Endothelial cell of umbilical vein (primary cell): ENCODE measurements around the gene ZW10. TPM values are rescaled to one million over a fixed set of nuclear protein-coding genes. Genes with fewer than 3 reads are reported as not detected.

Source experiments
- BruUV-seq: library from RNA; stranded (reverse); fragments of 400-500 nt; replicated peaks from 2 replicates; lab custom pipeline; 2021; lab: Mats Ljungman, UMichigan
- CTCF ChIA-PET: fragments of 300-600, 350-600 bp; sonication (Branson Sonifier 250); formaldehyde crosslinking; loops from one replicate; lab custom pipeline; 2021; ENCODE audit warnings: antibody characterized with exemption, inconsistent platforms; lab: Charles Lee
- POLR2A ChIA-PET: fragments of 300-600, 350-600 bp; sonication (Branson Sonifier 250); formaldehyde crosslinking; loops from one replicate; lab custom pipeline; 2021; ENCODE audit warnings: antibody characterized with exemption, inconsistent platforms; lab: Charles Lee
- DNase-seq: peaks from one replicate; pipeline ENCODE4 v3.0.0-alpha.2; 2011; ENCODE audit warnings: low read depth, low spot score
- FAIRE-seq: peaks from 2 replicates; lab custom pipeline; 2011; peaks lifted over from hg19 to GRCh38; lab: Jason Lieb, UNC
- H2AFZ ChIP-seq: 2 replicates; pipeline ENCODE4 v1.6.0; 2012; ENCODE audit warnings: low read depth, low read length, control low read depth, inconsistent platforms
- H3K27ac ChIP-seq: 2 replicates; pipeline ENCODE4 v1.5.1; 2011; ENCODE audit warnings: low read depth, mild to moderate bottlenecking, control low read depth, low read length, moderate library complexity; ENCODE audit not compliant: insufficient read depth
- H3K27me3 ChIP-seq, 2 experiments: 2 replicates each; pipeline versions ENCODE4 v1.6.0 to v1.6.1; 2011; ENCODE audit warnings: low read length in 2 of 2, mixed read lengths in 1 of 2; ENCODE audit not compliant: control insufficient read depth in 2 of 2, insufficient read depth in 2 of 2
- H3K36me3 ChIP-seq, 2 experiments: 2 replicates in 1 of 2; 3 replicates in 1 of 2; pipeline ENCODE4 v1.5.1; 2011; ENCODE audit warnings: low read length in 2 of 2, mild to moderate bottlenecking in 1 of 2, moderate library complexity in 1 of 2; ENCODE audit not compliant: control insufficient read depth in 2 of 2, insufficient read depth in 2 of 2; ENCODE audit errors: extremely low read depth in 1 of 2
- H3K4me1 ChIP-seq: 3 replicates; pipeline ENCODE4 v1.5.1; 2011; ENCODE audit warnings: mild to moderate bottlenecking, low read length; ENCODE audit not compliant: control insufficient read depth, insufficient read depth; ENCODE audit errors: extremely low read depth
- H3K4me2 ChIP-seq: 2 replicates; pipeline ENCODE4 v1.6.1; 2011; ENCODE audit warnings: low read length, control low read depth, mixed read lengths; ENCODE audit not compliant: insufficient read depth
- H3K4me3 ChIP-seq, 3 experiments: fragments of 200-600 bp in 1 of 3; sonication (generic), shearing (Covaris generic) in 1 of 3; replicated peaks in 1 of 3; 2 replicates each; pipeline ENCODE4 v1.5.1; 2011 to 2016; ENCODE audit warnings: control low read depth in 3 of 3, low read length in 3 of 3, mild to moderate bottlenecking in 2 of 3, inconsistent platforms in 1 of 3, low read depth in 1 of 3, moderate library complexity in 1 of 3; ENCODE audit not compliant: insufficient read depth in 1 of 3
- H3K79me2 ChIP-seq: 2 replicates; pipeline ENCODE4 v1.6.0; 2012; ENCODE audit warnings: low read length, inconsistent platforms; ENCODE audit not compliant: control insufficient read depth, insufficient read depth
- H3K9ac ChIP-seq: replicated peaks from 2 replicates; pipeline ENCODE3; 2011; ENCODE audit warnings: low read length, control low read depth; ENCODE audit not compliant: insufficient read depth; ENCODE audit errors: extremely low read depth
- H3K9me1 ChIP-seq: replicated peaks from 3 replicates; pipeline ENCODE4 v1.6.0; 2011; ENCODE audit warnings: mild to moderate bottlenecking, low read length; ENCODE audit not compliant: control insufficient read depth, insufficient read depth; ENCODE audit errors: extremely low read depth
- H3K9me3 ChIP-seq: replicated peaks from 2 replicates; pipeline ENCODE4 v1.5.1; 2012; ENCODE audit warnings: low read length, inconsistent platforms; ENCODE audit not compliant: control insufficient read depth, insufficient read depth
- H4K20me1 ChIP-seq: replicated peaks from 2 replicates; pipeline ENCODE3; 2011; ENCODE audit warnings: mild to moderate bottlenecking, low read length; ENCODE audit not compliant: control insufficient read depth, insufficient read depth; ENCODE audit errors: extremely low read depth
- EZH2 ChIP-seq: IDR thresholded peaks from 2 replicates; pipeline ENCODE4 v1.6.1; 2012; ENCODE audit warnings: borderline replicate concordance, low read depth, mild to moderate bottlenecking, moderate library complexity, low read length, inconsistent platforms; ENCODE audit not compliant: severe bottlenecking
- FOS ChIP-seq: IDR thresholded peaks from 2 replicates; pipeline ENCODE4 v1.6.1; 2011; ENCODE audit warnings: mild to moderate bottlenecking, low read length, moderate library complexity, borderline replicate concordance; ENCODE audit not compliant: insufficient read depth
- GATA2 ChIP-seq: IDR thresholded peaks from 2 replicates; pipeline ENCODE4 v1.7.0; 2011; ENCODE audit warnings: low read depth, mild to moderate bottlenecking, moderate library complexity, mixed read lengths, low read length; ENCODE audit not compliant: insufficient read length, insufficient read depth
- JUN ChIP-seq: IDR thresholded peaks from 2 replicates; pipeline ENCODE4 v1.6.1; 2011; ENCODE audit warnings: borderline replicate concordance, low read depth; ENCODE audit not compliant: insufficient read length, insufficient read depth
- MAX ChIP-seq: IDR thresholded peaks from 2 replicates; pipeline ENCODE4 v1.6.1; 2011; ENCODE audit not compliant: insufficient read depth, insufficient read length
- MYC ChIP-seq: IDR thresholded peaks from one replicate; pipeline ENCODE4 v1.6.1; 2011; ENCODE audit warnings: mild to moderate bottlenecking, low read depth, low read length
- POLR2A ChIP-seq: IDR thresholded peaks from 2 replicates; pipeline ENCODE4 v1.6.1; 2012; ENCODE audit warnings: low read depth, mild to moderate bottlenecking, control low read depth, low read length
- POLR2AphosphoS5 ChIP-seq: IDR thresholded peaks from 2 replicates; pipeline ENCODE4 v1.6.1; 2012; ENCODE audit warnings: low read depth, mild to moderate bottlenecking, control low read depth, low read length, moderate library complexity; ENCODE audit not compliant: insufficient read depth
- dilution Hi-C: fragments of 300-500 bp; cut with MboI; formaldehyde crosslinking; loops from one replicate; pipeline ENCODE4 v1.15.0; 2019; ENCODE audit warnings: low sequenced_read_pairs; ENCODE audit not compliant: extremely low pct_ligation_motif_present
- intact Hi-C: fragments of 100-400 bp; cut with micrococcal nuclease; formaldehyde crosslinking; loops from one replicate; pipeline ENCODE4 v1.10.0; 2022
- polyA plus RNA-seq, 4 experiments: library from polyadenylated mRNA; depleted of rRNA in 3 of 4; stranded (reverse) in 3 of 4; unstranded in 1 of 4; fragments of >200 nt; gene quantifications; 2 replicates each; pipeline versions ENCODE4 v1.2.1 to v1.2.3, GENCODE V29; 2011 to 2012; ENCODE audit warnings: missing spikeins in 1 of 4
- total RNA-seq: library from RNA; stranded (reverse); gene quantifications from 2 replicates; pipeline ENCODE4 v1.2.3, GENCODE V29; 2021
- TF ChIP-seq, protein P1 (sequence below), 2 donors: IDR thresholded peaks; 1 replicate in 1 of 2; 2 replicates in 1 of 2; pipeline ENCODE4 v1.5.1; 2011; ENCODE audit warnings: low read length in 2 of 2, mild to moderate bottlenecking in 2 of 2, moderate library complexity in 2 of 2, control low read depth in 1 of 2, inconsistent platforms in 1 of 2, low read depth in 1 of 2; ENCODE audit not compliant: insufficient read depth in 1 of 2; ENCODE audit errors: extremely low read depth in 1 of 2

The ZW10 gene
- total and polyA plus RNA-seq, 2 donors (not counting 3 experiments of a cell fraction or from before 2014, with no cell fraction given), result 7.5 to 22.1 TPM

DNA sequence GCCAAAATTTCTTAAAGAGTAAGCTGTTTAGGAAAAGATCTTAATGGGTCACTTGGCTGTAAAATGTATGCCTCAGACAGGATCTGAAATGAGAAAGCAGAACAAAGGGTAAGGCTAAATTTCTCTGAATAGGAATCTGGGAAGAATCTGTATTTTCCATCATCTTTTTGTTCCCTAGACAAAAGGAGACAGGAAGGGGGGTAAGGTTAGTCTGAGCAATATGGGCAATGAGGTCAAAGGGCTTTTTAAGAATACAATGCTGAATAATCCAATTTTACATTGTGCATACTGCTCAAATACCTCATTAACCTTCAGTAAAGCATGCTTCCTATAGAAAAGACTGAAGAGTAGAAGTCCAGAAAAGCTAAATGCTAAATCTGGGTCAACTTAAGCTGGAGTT, 40.7 kb upstream of the ZW10 start:
- Histone ChIP-seq H3K9ac (no peak overlapping the region), H3K9me1 (no peaks in the 10 kb centered on the region), H3K27ac (no peak overlapping the region), H3K9me3 (no peaks in the 10 kb centered on the region), H4K20me1 (no peaks in the 10 kb centered on the region), H2AFZ (no peak overlapping the region), H3K79me2 (no peaks in the 10 kb centered on the region), H3K27me3 (no peaks in the 10 kb centered on the region), H3K4me3 (no peak overlapping the region), H3K4me1 (no peaks in the 10 kb centered on the region), H3K36me3 (peaks cover 2 to 3% of the 10 kb centered on the region in 2 experiments), H3K4me2 (no peak overlapping the region)
- dilution Hi-C loops, result no loop called here
- FAIRE-seq, result no peak
- no peak for TF ChIP-seq GATA2
- TF ChIP-seq FOS, result no peak
- no peak for TF ChIP-seq JUN
- no peak for TF ChIP-seq EZH2
- TF ChIP-seq, protein P1, sequence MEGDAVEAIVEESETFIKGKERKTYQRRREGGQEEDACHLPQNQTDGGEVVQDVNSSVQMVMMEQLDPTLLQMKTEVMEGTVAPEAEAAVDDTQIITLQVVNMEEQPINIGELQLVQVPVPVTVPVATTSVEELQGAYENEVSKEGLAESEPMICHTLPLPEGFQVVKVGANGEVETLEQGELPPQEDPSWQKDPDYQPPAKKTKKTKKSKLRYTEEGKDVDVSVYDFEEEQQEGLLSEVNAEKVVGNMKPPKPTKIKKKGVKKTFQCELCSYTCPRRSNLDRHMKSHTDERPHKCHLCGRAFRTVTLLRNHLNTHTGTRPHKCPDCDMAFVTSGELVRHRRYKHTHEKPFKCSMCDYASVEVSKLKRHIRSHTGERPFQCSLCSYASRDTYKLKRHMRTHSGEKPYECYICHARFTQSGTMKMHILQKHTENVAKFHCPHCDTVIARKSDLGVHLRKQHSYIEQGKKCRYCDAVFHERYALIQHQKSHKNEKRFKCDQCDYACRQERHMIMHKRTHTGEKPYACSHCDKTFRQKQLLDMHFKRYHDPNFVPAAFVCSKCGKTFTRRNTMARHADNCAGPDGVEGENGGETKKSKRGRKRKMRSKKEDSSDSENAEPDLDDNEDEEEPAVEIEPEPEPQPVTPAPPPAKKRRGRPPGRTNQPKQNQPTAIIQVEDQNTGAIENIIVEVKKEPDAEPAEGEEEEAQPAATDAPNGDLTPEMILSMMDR (IDR thresholded peaks at IDR 0.05; ENCODE audit: extremely low read depth in 1 of 2, insufficient read depth in 1 of 2, low read depth in 1 of 2, low read length in 2 of 2), result no peak
- TF ChIP-seq MYC, result no peak
- no peak for TF ChIP-seq POLR2A
- no peak for TF ChIP-seq POLR2AphosphoS5
- no peak for TF ChIP-seq MAX
- ChIA-PET POLR2A (interaction anchor here (0.6 kb wide), 1 partner anchor 61 kb away, joined by 3 read pairs; the partner anchor contains the start of gene USP28), CTCF (interaction anchor here (1.0 to 3.3 kb wide), 3 partner anchors 8 to 18 kb away, joined by 3 to 17 read pairs (median 3); no protein-coding TSS in a partner anchor)
- intact Hi-C loops, result no loop called here
- peak; percentile 23 for DNase-seq
- no TSS peak for BruUV-seq
